Measurements from ENCODE around the gene HYDIN. TPM values are rescaled to one million over a fixed set of nuclear protein-coding genes. Genes with fewer than 3 reads are reported as not detected.

The HYDIN gene
- total and polyA plus RNA-seq, 4 donors = 2.4 to 43.3 (median 18.9) TPM

DNA sequence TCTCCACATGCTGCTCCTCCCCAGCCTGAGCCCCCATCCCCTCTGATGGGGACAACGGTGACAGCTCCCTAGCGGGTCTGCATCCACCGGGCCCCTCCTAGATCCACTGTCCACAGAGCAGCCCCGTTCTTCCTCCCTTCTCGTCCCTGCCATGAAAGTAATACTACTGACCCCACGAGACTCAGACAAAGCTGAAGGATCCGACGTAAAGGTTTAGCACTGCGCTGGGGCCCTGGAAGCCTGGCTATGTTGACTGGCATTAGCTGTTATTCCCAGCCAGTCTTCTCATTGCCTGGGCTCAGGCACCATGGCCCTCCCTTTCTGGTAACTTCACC, 460.3 kb downstream of the HYDIN start:
- ATAC-seq (ENCODE audit: insufficient read depth, low FRiP score) (no peak), DNase-seq (no peak)
- Histone ChIP-seq H3K4me3 (no peak overlapping the region), H3K4me1 (ENCODE audit: control insufficient read depth in 5 of 5, insufficient read depth in 5 of 5, low read length in 5 of 5) (peaks cover 0 to 1% (median 0%) of the 10 kb centered on the region in 5 donors), H3K36me3 (ENCODE audit: control insufficient read depth in 4 of 4, insufficient read depth in 4 of 4, low read length in 4 of 4) (peaks cover 0 to 30% (median 8%) of the 10 kb centered on the region in 4 donors), H3K9me3 (ENCODE audit: control insufficient read depth in 4 of 4, insufficient read depth in 3 of 4, low read length in 3 of 4) (no peaks in the 10 kb centered on the region), H3K27ac (ENCODE audit: low read depth in 1 of 2, low read length in 1 of 2) (no peak overlapping the region), H3K27me3 (ENCODE audit: control insufficient read depth in 3 of 3, insufficient read depth in 3 of 3, low read length in 2 of 3) (no peaks in the 10 kb centered on the region), H3K9ac (ENCODE audit: insufficient read depth in 1 of 2, low read length in 2 of 2) (no peak overlapping the region)
- WGBS, 2 donors = 95 to 96% methylated on average over 9 of the region's 9 CpGs
- TF ChIP-seq, protein P1, sequence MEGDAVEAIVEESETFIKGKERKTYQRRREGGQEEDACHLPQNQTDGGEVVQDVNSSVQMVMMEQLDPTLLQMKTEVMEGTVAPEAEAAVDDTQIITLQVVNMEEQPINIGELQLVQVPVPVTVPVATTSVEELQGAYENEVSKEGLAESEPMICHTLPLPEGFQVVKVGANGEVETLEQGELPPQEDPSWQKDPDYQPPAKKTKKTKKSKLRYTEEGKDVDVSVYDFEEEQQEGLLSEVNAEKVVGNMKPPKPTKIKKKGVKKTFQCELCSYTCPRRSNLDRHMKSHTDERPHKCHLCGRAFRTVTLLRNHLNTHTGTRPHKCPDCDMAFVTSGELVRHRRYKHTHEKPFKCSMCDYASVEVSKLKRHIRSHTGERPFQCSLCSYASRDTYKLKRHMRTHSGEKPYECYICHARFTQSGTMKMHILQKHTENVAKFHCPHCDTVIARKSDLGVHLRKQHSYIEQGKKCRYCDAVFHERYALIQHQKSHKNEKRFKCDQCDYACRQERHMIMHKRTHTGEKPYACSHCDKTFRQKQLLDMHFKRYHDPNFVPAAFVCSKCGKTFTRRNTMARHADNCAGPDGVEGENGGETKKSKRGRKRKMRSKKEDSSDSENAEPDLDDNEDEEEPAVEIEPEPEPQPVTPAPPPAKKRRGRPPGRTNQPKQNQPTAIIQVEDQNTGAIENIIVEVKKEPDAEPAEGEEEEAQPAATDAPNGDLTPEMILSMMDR (IDR thresholded peaks at IDR 0.05; ENCODE audit: control extremely low read depth, extremely low read depth) = no peak

- peaks cover 0 to 1% (median 0%) of the 10 kb centered on the region in 5 donors for H3K4me1 ChIP-seq (ENCODE audit: control insufficient read depth in 5 of 5, insufficient read depth in 5 of 5, low read length in 5 of 5)
- peaks cover 0 to 35% (median 8%) of the 10 kb centered on the region in 4 donors for H3K36me3 ChIP-seq (ENCODE audit: control insufficient read depth in 4 of 4, insufficient read depth in 4 of 4, low read length in 4 of 4)
- H3K27ac ChIP-seq (ENCODE audit: low read depth in 1 of 2, low read length in 1 of 2) = no peak overlapping the region
- no peak overlapping the region for H3K4me3 ChIP-seq
- DNase-seq (no peak), ATAC-seq (ENCODE audit: insufficient read depth, low FRiP score) (no peak)
- H3K9me3 ChIP-seq (ENCODE audit: control insufficient read depth in 4 of 4, insufficient read depth in 3 of 4, low read length in 3 of 4) = no peaks in the 10 kb centered on the region
- TF ChIP-seq, protein P1 (IDR thresholded peaks at IDR 0.05; ENCODE audit: control extremely low read depth, extremely low read depth) = no peak
- no peaks in the 10 kb centered on the region for H3K27me3 ChIP-seq (ENCODE audit: control insufficient read depth in 3 of 3, insufficient read depth in 3 of 3, low read length in 2 of 3)
- 92 to 95% methylated on average over 8 of the region's 8 CpGs for WGBS, 2 donors
- H3K9ac ChIP-seq (ENCODE audit: insufficient read depth in 1 of 2, low read length in 2 of 2) = no peak overlapping the region
Observed at GRCh38 chr16:70769761-70770160, 460.8 kb downstream of the HYDIN start.

DNA sequence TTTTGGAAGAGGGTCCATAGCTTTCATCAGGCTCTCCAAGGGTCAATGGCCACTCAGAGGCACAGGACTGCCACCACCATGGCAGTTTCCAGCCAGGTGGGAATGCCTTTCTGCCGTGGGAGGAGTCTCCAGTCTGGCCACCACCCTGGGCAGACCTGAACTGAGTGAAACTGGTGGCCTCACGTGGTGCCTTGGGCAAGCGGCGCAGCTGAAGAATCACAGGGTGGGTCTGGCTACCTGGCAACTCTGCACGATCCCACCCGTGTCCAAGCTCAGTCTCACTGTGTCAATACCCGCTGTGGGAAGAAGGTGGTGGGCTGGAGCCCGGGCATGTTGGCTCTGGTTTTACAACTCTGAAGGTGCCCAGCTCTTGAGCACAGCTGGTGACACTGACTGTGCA, 461.4 kb downstream of the HYDIN start:
- no peak overlapping the region for H3K9ac ChIP-seq (ENCODE audit: insufficient read depth in 1 of 2, low read length in 2 of 2)
- WGBS, 2 donors = 88 to 94% methylated on average over 8 of the region's 8 CpGs
- H3K36me3 ChIP-seq (ENCODE audit: control insufficient read depth in 4 of 4, insufficient read depth in 4 of 4, low read length in 4 of 4) = peaks cover 0 to 35% (median 7%) of the 10 kb centered on the region in 4 donors

More for the DNA sequence above, 461.4 kb downstream of the HYDIN start:
- Histone ChIP-seq H3K9me3 (ENCODE audit: control insufficient read depth in 4 of 4, insufficient read depth in 3 of 4, low read length in 3 of 4) (no peaks in the 10 kb centered on the region), H3K27me3 (ENCODE audit: control insufficient read depth in 3 of 3, insufficient read depth in 3 of 3, low read length in 2 of 3) (no peaks in the 10 kb centered on the region), H3K4me1 (ENCODE audit: control insufficient read depth in 5 of 5, insufficient read depth in 5 of 5, low read length in 5 of 5) (peaks cover 0 to 1% (median 0%) of the 10 kb centered on the region in 5 donors), H3K27ac (ENCODE audit: low read depth in 1 of 2, low read length in 1 of 2) (no peak overlapping the region), H3K4me3 (no peak overlapping the region)
- ATAC-seq (ENCODE audit: insufficient read depth, low FRiP score) (no peak), DNase-seq (no peak)
- TF ChIP-seq, protein P1 (IDR thresholded peaks at IDR 0.05; ENCODE audit: control extremely low read depth, extremely low read depth) = no peak
